ENCODE data around the gene GAA.

The GAA gene

GRCh38 chr17:80117491-80118401, 16.4 kb downstream of the GAA start:
- DNase-seq (ENCODE audit: low read depth) = no peak

GRCh38 chr17:80118601-80119270, 17.4 kb downstream of the GAA start:
- DNase-seq (ENCODE audit: low read depth) = no peak

- DNase-seq (ENCODE audit: low read depth) = no peak
Observed at GRCh38 chr17:80119271-80119791, 17.9 kb downstream of the GAA start.

GRCh38 chr17:80119839-80120238, 18.5 kb downstream of the GAA start:
- DNase-seq (ENCODE audit: low read depth) = no peak

GRCh38 chr17:80122026-80122575, 20.7 kb downstream of the GAA start:
- no peak for DNase-seq (ENCODE audit: low read depth)

GRCh38 chr17:80122926-80123505, 21.6 kb downstream of the GAA start:
- no peak for DNase-seq (ENCODE audit: low read depth)

- no peak for DNase-seq (ENCODE audit: low read depth)
Observed at GRCh38 chr17:80123791-80124190, 22.4 kb downstream of the GAA start.

DNA sequence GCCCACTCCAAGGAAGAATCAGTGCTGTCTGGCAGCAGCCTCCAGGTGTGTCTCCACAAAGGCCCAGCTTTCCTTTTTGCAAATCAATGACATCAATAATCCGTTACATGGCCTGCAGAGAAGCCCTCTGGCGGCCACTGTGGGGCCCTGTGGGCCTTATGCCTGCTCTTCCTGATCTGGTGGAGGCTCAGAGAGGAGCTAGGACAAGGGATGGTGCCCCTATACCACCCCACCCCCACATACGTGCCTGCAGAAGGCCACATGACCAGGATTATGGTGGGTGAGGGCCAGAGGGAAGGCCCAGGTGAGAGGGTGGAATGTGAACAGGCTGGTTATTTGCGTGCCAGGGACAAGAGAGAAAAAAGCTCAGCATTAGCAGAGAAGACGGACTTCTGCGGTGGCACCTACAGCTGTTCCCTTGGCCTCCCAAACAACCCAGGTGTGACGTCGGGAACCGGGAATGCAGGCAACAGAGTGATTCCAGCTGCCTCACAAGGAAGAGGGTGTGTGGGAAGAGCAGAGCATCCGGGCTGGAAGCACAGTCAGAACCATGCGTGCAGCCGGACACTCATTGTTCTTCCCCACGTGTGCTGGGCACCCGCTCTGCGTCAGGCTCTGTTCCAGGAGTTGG, 23.1 kb downstream of the GAA start:
- DNase-seq (ENCODE audit: low read depth) = no peak

DNA sequence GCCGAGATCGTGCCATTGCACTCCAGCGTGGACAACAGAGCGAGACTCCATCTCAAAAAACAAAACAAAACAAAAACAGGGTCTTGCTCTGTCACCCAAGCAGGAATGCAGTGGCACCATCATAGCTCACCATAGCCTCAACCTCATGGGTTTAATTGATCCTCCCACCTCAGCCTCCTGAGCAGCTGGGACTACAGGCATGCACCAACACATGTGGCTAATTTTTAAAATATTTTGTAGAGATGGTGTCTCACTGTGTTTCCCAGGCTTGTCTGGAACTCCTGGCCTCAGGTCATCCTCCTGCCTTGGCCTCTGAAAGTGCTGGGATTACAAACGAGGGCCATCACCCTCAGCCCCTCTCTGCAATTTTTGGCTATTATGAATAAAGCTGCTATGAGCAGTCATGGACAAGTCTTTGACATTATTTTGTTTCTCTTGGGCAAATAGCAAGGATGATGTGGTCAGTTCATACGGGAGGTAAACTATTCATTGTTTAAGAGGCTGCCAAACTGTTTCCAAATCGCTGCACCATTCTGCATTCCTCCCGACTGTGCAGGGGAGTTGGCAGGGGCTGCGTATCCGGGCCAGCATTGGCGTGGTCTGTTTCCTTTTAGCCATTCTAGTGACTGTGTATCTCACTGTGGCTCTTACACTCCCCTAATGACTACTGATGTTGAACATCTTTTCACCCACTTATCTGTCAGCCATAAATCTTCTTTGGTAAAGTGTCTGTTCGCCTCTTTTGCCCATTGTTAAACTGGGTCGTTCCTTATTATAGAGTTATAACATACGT, 24.5 kb downstream of the GAA start:
- DNase-seq (ENCODE audit: low read depth) = no peak

DNA sequence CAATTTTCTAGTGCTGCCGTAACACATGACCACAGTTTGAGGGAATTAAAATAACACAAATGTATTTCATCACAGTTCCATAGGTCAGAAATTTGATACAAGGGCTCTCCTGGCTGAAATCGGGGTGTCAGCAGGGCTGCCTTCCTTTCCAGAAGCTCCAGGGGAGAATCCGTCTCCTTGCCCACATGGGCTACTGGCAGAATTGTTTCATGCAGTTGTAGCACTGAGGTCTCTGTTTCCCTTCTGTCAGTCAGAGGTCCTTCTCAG, 25.0 kb downstream of the GAA start:
- no peak for DNase-seq (ENCODE audit: low read depth)

GRCh38 chr17:80129006-80129565, 27.7 kb downstream of the GAA start:
- DNase-seq (ENCODE audit: low read depth) = no peak

GRCh38 chr17:80130992-80131391, 29.6 kb downstream of the GAA start:
- DNase-seq (ENCODE audit: low read depth) = no peak

DNA sequence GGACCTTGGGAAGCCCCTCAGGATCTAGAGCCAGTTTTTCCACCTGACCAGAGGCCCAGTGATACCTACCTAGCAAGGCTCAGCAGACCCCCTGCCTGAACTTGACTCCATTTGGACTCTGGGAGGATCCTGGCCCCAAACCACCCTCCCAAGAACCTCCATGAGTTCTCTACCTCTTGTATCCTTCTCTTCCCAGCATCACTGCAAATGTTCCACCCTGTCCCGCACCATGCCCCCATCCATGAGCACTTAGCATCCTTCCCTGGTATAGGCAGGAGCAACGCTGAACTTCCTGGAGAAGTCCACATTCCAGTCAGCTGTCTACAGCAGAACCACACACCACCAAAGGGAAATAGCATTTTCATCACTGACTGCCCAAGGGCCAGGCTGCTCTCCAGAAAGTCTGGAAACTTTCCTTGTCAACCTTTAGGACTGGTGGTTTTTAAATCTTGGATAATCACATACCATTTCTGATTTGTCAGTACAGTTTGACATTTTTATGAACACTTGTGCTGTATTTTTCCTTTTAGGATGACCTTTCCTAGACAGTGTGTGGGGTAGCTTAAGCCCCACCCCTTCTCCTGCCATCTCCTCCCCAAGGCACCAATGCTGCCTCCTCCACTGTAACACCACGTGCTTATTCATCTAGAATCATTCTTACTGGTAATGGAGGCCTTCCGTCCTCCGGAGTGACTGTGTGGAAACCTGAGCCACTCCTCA, 31.7 kb downstream of the GAA start:
- no peak for DNase-seq (ENCODE audit: low read depth)

GRCh38 chr17:80133626-80133970, 32.2 kb downstream of the GAA start:
- no peak for DNase-seq (ENCODE audit: low read depth)

- no peak for DNase-seq (ENCODE audit: low read depth)
Observed at GRCh38 chr17:80137131-80137530, 35.8 kb downstream of the GAA start.

- no peak for DNase-seq (ENCODE audit: low read depth)
Observed at GRCh38 chr17:80138856-80139426, 37.6 kb downstream of the GAA start.

- DNase-seq (ENCODE audit: low read depth) = no peak
Observed at GRCh38 chr17:80141463-80142165, 40.2 kb downstream of the GAA start.

- DNase-seq (ENCODE audit: low read depth) = no peak
Observed at GRCh38 chr17:80142929-80143328, 41.5 kb downstream of the GAA start.

All from stimulated activated CD8-positive, alpha-beta memory T cell treated with anti-CD3 and anti-CD28 coated beads, Interleukin-15, amount 100 ng/mL, for 24 hours (primary cell).